Cardiac ventricle fibroblast (primary cell): ENCODE data around the gene SLC44A4. TPM values are rescaled to one million over a fixed set of nuclear protein-coding genes. Genes with fewer than 3 reads are reported as not detected.

Experiments
- total RNA-seq: library from RNA; depleted of rRNA; stranded (reverse); fragments of >200 nt; gene quantifications from 2 replicates; pipeline ENCODE4 v1.2.3, GENCODE V29; 2015

The SLC44A4 gene
- not detected in 2 replicates for total RNA-seq

GRCh38 chr6:31878726-31879125 is at the start of gene SLC44A4:
TSS of gene SLC44A4 (minus strand) at chr6:31878997. CDS start at chr6:31878980, 17 bp downstream.

GRCh38 chr6:31927242-31927862 is 48.6 kb upstream of the SLC44A4 start, which contains the start of gene C2:
TSS of gene C2 (plus strand) at chr6:31927717. CDS start at chr6:31927753, 36 bp downstream.

GRCh38 chr6:31901953-31902643 is 23.3 kb upstream of the SLC44A4 start, which contains the start of gene ZBTB12:
TSS of gene ZBTB12 (minus strand) at chr6:31902086. CDS start at chr6:31901305, 781 bp downstream.

GRCh38 chr6:31897612-31898382 is 19.0 kb upstream of the SLC44A4 start, which contains the start of gene EHMT2:
TSS of gene EHMT2 (minus strand) at chr6:31897698. CDS start at chr6:31897677, 21 bp downstream.

GRCh38 chr6:31862344-31863235 is 16.2 kb downstream of the SLC44A4 start, which contains the start of gene NEU1:
TSS of gene NEU1 (minus strand) at chr6:31862821. CDS start at chr6:31862776, 45 bp downstream.

GRCh38 chr6:31827286-31828079 is 51.3 kb downstream of the SLC44A4 start, which contains the start of gene HSPA1B:
TSS of gene HSPA1B (plus strand) at chr6:31827738. CDS start at chr6:31827951, 213 bp downstream.

GRCh38 chr6:31815025-31815838 is 63.6 kb downstream of the SLC44A4 start, which contains the start of the genes HSPA1A and HSPA1L:
TSS of gene HSPA1A (plus strand) at chr6:31815543. CDS start at chr6:31815757, 214 bp downstream.
TSS of gene HSPA1L (minus strand) at chr6:31815283. CDS start at chr6:31811972, 3,311 bp downstream.

Other genes with a start within 250 kb of the SLC44A4 start
- 169 and 177 TPM in 2 replicates for gene BAG6, start 226.3 kb downstream of the SLC44A4 start, total RNA-seq
- gene APOM, start 223.1 kb downstream of the SLC44A4 start, total RNA-seq: 2.0 and 2.3 TPM in 2 replicates
- gene C6orf47, start 218.2 kb downstream of the SLC44A4 start, total RNA-seq: 18.5 and 21.9 TPM in 2 replicates
- gene GPANK1, start 214.0 kb downstream of the SLC44A4 start, total RNA-seq: 21.4 and 23.7 TPM in 2 replicates
- gene CSNK2B, start 212.9 kb downstream of the SLC44A4 start, total RNA-seq: 208 and 235 TPM in 2 replicates
- 0.44 and 0.50 TPM in 2 replicates for gene LY6G5B, start 209.0 kb downstream of the SLC44A4 start, total RNA-seq
- 0.34 TPM in 1 of 2 replicates, not detected in the other for gene LY6G5C, start 197.9 kb downstream of the SLC44A4 start, total RNA-seq
- gene ABHD16A, start 175.7 kb downstream of the SLC44A4 start, total RNA-seq: 19.1 and 24.3 TPM in 2 replicates
- gene LY6G6F, start 172.1 kb downstream of the SLC44A4 start, total RNA-seq: not detected in 2 replicates
- gene LY6G6D, start 163.6 kb downstream of the SLC44A4 start, total RNA-seq: not detected in 2 replicates
- not detected in 2 replicates for gene LY6G6C, start 157.3 kb downstream of the SLC44A4 start, total RNA-seq
- 0.06 TPM in 1 of 2 replicates, not detected in the other for gene MPIG6B, start 155.6 kb downstream of the SLC44A4 start, total RNA-seq
- 48.5 and 60.7 TPM in 2 replicates for gene DDAH2, start 149.7 kb downstream of the SLC44A4 start, total RNA-seq
- gene CLIC1, start 142.5 kb downstream of the SLC44A4 start, total RNA-seq: 293 and 305 TPM in 2 replicates
- 1.6 and 4.2 TPM in 2 replicates for gene MSH5, start 139.0 kb downstream of the SLC44A4 start, total RNA-seq
- gene SAPCD1, start 116.3 kb downstream of the SLC44A4 start, total RNA-seq: 0.44 and 0.50 TPM in 2 replicates
- gene VWA7, start 101.7 kb downstream of the SLC44A4 start, total RNA-seq: 0.10 and 0.12 TPM in 2 replicates
- 54.7 and 63.3 TPM in 2 replicates for gene VARS1, start 83.2 kb downstream of the SLC44A4 start, total RNA-seq
- gene LSM2, start 72.0 kb downstream of the SLC44A4 start, total RNA-seq: 36.0 and 38.2 TPM in 2 replicates
- gene HSPA1L, start 63.7 kb downstream of the SLC44A4 start, total RNA-seq: 0.62 and 1.7 TPM in 2 replicates
- gene HSPA1A, start 63.5 kb downstream of the SLC44A4 start, total RNA-seq: 93.9 and 97.6 TPM in 2 replicates
- gene HSPA1B, start 51.3 kb downstream of the SLC44A4 start, total RNA-seq: 101 and 110 TPM in 2 replicates
- 36.7 and 43.2 TPM in 2 replicates for gene NEU1, start 16.2 kb downstream of the SLC44A4 start, total RNA-seq
- 29.5 and 47.8 TPM in 2 replicates for gene EHMT2, start 18.7 kb upstream of the SLC44A4 start, total RNA-seq
- gene ZBTB12, start 23.1 kb upstream of the SLC44A4 start, total RNA-seq: 2.1 and 2.5 TPM in 2 replicates
- 10.4 and 16.9 TPM in 2 replicates for gene C2, start 48.7 kb upstream of the SLC44A4 start, total RNA-seq
- gene CFB, start 67.1 kb upstream of the SLC44A4 start, total RNA-seq: 47.7 and 56.5 TPM in 2 replicates
- gene NELFE, start 80.0 kb upstream of the SLC44A4 start, total RNA-seq: 55.8 and 57.5 TPM in 2 replicates
- 24.6 and 28.9 TPM in 2 replicates for gene SKIC2, start 80.2 kb upstream of the SLC44A4 start, total RNA-seq
- gene DXO, start 93.1 kb upstream of the SLC44A4 start, total RNA-seq: 11.5 and 15.8 TPM in 2 replicates
- gene C4A, start 103.1 kb upstream of the SLC44A4 start, total RNA-seq: 39.7 and 65.0 TPM in 2 replicates
- gene C4B, start 135.8 kb upstream of the SLC44A4 start, total RNA-seq: 25.2 and 46.6 TPM in 2 replicates
- gene CYP21A2, start 159.4 kb upstream of the SLC44A4 start, total RNA-seq: 0.15 TPM in 1 of 2 replicates, not detected in the other
- gene TNXB, start 230.3 kb upstream of the SLC44A4 start, total RNA-seq: 35.8 and 38.3 TPM in 2 replicates
- 31.5 and 31.7 TPM in 2 replicates for gene ATF6B, start 249.2 kb upstream of the SLC44A4 start, total RNA-seq